ENCODE measurements around the gene PIGK. TPM values are rescaled to one million over a fixed set of nuclear protein-coding genes. Genes with fewer than 3 reads are reported as not detected.

The PIGK gene
- total and polyA plus RNA-seq, 3 donors from 2014 or later, result 11.4 to 20.7 (median 17.4) TPM

DNA sequence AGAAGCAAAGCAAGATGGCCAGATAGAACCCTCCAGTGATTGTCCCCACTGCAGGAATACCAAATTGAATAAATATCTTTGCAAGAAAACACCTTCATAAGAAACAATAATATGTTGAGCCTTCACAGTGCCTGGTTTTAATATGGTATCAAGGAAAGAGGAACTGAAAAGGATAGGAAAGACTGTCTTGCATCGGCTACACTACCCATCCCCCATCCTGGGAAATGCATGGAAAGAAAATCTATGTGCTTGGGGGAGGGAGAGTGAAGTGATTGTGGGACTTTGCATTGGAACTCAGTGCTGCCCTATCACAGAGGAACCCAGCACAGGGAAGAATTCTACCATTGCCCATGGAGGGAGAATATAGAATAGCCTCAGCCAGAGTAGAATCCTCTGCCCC lies 34.0 kb upstream of the PIGK start:
- Histone ChIP-seq H3K27me3 (no peaks in the 10 kb centered on the region), H3K4me3 (no peak overlapping the region), H3K36me3 (ENCODE audit: low read depth, missing control alignments) (no peaks in the 10 kb centered on the region), H3K9me3 (no peaks in the 10 kb centered on the region), H3K27ac (no peak overlapping the region), H3K4me1 (no peaks in the 10 kb centered on the region)
- TF ChIP-seq, protein P1, sequence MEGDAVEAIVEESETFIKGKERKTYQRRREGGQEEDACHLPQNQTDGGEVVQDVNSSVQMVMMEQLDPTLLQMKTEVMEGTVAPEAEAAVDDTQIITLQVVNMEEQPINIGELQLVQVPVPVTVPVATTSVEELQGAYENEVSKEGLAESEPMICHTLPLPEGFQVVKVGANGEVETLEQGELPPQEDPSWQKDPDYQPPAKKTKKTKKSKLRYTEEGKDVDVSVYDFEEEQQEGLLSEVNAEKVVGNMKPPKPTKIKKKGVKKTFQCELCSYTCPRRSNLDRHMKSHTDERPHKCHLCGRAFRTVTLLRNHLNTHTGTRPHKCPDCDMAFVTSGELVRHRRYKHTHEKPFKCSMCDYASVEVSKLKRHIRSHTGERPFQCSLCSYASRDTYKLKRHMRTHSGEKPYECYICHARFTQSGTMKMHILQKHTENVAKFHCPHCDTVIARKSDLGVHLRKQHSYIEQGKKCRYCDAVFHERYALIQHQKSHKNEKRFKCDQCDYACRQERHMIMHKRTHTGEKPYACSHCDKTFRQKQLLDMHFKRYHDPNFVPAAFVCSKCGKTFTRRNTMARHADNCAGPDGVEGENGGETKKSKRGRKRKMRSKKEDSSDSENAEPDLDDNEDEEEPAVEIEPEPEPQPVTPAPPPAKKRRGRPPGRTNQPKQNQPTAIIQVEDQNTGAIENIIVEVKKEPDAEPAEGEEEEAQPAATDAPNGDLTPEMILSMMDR (IDR thresholded peaks at IDR 0.05), result no peak
- no peak for TF ChIP-seq POLR2A (IDR thresholded peaks at IDR 0.05)
- intact Hi-C loops (cut with DNase I; ENCODE audit: low total_unique reads), result no loop called here
- no peak for DNase-seq
- 68 to 93% methylated on average over 1 of the region's 1 CpG for WGBS, 2 donors

DNA sequence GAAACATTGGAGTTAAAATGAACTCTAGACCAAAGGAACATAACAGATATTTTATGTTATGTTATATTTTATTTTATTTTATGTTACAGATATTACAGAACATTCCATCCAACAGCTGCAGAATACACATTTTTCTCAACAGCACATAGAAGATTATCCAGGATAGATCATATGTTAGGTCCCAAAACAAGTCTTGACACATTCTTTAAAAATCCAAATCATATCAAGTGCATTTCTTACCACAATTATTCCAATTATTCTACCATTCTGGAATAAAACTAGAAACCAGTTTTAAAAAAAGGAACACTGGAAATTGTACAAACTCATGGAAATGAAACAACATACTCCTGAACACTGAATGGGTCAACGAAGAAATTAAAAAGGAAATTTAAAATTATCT lies 30.9 kb upstream of the PIGK start:
- 92 to 96% methylated on average over 1 of the region's 1 CpG for WGBS, 2 donors
- Histone ChIP-seq H3K27me3 (no peaks in the 10 kb centered on the region), H3K36me3 (ENCODE audit: low read depth, missing control alignments) (no peaks in the 10 kb centered on the region), H3K27ac (no peak overlapping the region), H3K4me3 (no peak overlapping the region), H3K9me3 (no peaks in the 10 kb centered on the region), H3K4me1 (no peaks in the 10 kb centered on the region)
- TF ChIP-seq, protein P1 (IDR thresholded peaks at IDR 0.05), result no peak
- no peak for TF ChIP-seq POLR2A (IDR thresholded peaks at IDR 0.05)
- no peak for DNase-seq
- intact Hi-C loops (cut with DNase I; ENCODE audit: low total_unique reads), result no loop called here

DNA sequence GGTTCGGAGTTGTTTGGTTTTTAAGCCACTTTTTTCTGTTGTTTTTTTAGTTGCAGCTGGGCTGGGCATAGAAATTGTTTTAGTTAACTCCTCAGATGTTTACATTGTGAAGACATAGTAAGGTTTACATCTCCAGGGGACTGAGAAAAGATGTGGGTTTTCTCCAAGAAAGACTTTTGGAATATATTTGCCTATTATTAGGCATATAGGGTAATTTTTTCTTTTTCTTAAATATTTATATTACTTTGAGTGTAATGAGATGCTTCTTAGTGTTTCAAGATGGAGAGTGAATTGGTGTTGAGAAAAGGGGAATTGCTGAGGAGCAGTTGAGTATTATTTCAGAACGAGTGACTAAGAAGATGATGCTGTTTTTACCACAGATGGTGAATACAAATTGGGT lies 26.6 kb upstream of the PIGK start:
- intact Hi-C loops (cut with DNase I; ENCODE audit: low total_unique reads), result no loop called here
- H3K9me3 ChIP-seq, result no peaks in the 10 kb centered on the region
- TF ChIP-seq POLR2A (IDR thresholded peaks at IDR 0.05), result no peak
- TF ChIP-seq, protein P1 (IDR thresholded peaks at IDR 0.05), result no peak
- H3K4me1 ChIP-seq, result no peaks in the 10 kb centered on the region
- H3K27me3 ChIP-seq, result no peaks in the 10 kb centered on the region
- no peaks in the 10 kb centered on the region for H3K36me3 ChIP-seq (ENCODE audit: low read depth, missing control alignments)
- H3K4me3 ChIP-seq, result no peak overlapping the region
- H3K27ac ChIP-seq, result no peak overlapping the region
- WGBS, 2 donors, result 89 to 90% methylated on average over 2 of the region's 2 CpGs
- no peak for DNase-seq

DNA sequence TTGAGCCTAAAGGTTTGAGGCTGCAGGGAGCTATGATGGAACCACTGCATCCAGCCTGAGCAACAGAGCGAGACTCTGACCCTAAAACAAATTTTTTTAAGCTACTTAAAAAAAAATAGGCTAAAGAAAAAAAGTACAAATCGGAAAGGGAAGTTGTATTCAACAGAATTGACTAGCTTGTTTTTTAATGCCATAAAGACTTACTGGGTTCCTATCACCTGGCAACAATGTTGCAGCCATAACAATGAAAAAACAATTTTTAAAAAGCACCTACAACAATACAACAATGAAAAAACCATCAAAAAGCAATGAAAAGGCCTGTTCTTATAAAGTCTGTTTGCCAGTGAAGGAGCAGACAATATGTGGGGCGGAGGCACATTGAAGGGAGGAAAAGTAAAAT lies 20.1 kb upstream of the PIGK start:
- intact Hi-C loops (cut with DNase I; ENCODE audit: low total_unique reads), result no loop called here
- no peak for DNase-seq
- no peak overlapping the region for H3K27ac ChIP-seq
- no peaks in the 10 kb centered on the region for H3K9me3 ChIP-seq
- no peaks in the 10 kb centered on the region for H3K27me3 ChIP-seq
- H3K4me1 ChIP-seq, result no peaks in the 10 kb centered on the region
- whole genome bisulfite sequencing, 2 donors, result 61 to 75% methylated on average over 3 of the region's 3 CpGs
- no peaks in the 10 kb centered on the region for H3K36me3 ChIP-seq (ENCODE audit: low read depth, missing control alignments)
- H3K4me3 ChIP-seq, result no peak overlapping the region
- TF ChIP-seq, protein P1 (IDR thresholded peaks at IDR 0.05), result no peak
- TF ChIP-seq POLR2A (IDR thresholded peaks at IDR 0.05), result no peak

DNA sequence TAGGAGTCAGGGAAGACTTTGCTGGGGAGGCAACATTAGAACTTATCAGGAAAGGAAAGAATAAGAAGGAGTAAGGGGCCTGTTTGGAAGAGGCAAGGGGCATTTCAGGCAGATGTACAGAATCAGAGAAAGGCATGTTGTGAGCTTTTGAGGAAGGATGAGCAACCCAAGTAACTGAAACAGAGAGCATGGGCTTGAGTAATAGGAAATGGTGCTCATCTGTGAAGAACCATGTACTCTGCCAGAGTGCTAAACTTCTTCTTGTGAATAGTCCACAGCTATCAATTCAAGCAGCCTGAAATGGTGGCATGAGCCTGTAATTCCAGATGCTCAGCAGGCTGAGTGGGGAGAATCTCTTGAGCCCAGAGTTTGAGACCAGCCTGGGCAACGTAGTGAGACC lies 19.2 kb upstream of the PIGK start:
- no peak for TF ChIP-seq POLR2A (IDR thresholded peaks at IDR 0.05)
- TF ChIP-seq, protein P1 (IDR thresholded peaks at IDR 0.05), result no peak
- H3K4me1 ChIP-seq, result no peaks in the 10 kb centered on the region
- no peaks in the 10 kb centered on the region for H3K9me3 ChIP-seq
- no peak overlapping the region for H3K27ac ChIP-seq
- H3K4me3 ChIP-seq, result no peak overlapping the region
- no peak for DNase-seq
- intact Hi-C loops (cut with DNase I; ENCODE audit: low total_unique reads), result no loop called here
- WGBS, 2 donors, result 92 to 96% methylated on average over 1 of the region's 1 CpG
- no peaks in the 10 kb centered on the region for H3K36me3 ChIP-seq (ENCODE audit: low read depth, missing control alignments)
- no peaks in the 10 kb centered on the region for H3K27me3 ChIP-seq
